TTC549 (cell line): ENCODE measurements around the gene DHX58.
"Not testable (repeated sequence)": the region's sequence is repeated elsewhere in the genome, so short reads cannot be mapped to it uniquely, and the experiment has no call there.

Source experiments
- FAIRE-seq: peaks from 2 replicates; lab custom pipeline; 2012; peaks lifted over from hg19 to GRCh38; lab: Jason Lieb, UNC

DHX58 gene

DNA sequence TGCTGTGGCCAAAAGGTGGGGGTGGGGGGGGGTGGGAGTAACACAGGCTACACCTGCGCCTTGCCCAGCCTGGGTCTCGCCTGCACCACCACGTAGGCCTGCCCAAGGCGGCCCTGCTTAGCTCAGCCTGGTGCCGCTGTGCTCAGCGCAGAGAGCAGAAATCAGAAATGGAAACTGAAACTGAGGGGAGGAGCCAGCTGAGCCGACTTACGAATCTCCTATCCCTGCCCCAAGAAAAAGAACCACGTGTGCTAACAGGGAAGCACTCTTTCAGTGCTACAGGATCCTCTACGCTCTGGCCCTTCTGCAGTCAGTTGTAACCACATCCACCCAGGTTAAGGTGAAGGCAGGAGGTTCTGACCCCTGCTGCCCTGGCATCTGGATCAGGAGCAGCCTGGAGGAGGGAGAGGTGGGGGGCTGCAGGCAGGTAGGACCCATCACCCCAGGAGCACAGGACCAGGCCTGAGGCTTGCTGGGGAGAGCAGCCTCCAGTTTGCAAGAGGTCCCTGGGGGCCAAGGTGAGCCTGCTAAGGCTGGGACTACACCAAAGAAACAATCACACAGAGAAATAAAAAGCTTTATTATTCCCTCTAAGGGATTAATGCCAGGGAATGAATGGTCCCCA lies at the start of gene DHX58:
TSS of gene DHX58 (minus strand) at position 163 of the 625 bp plus-strand sequence. CDS start 822 bp downstream, outside the sequence.
- FAIRE-seq = peak; percentile 60

DNA sequence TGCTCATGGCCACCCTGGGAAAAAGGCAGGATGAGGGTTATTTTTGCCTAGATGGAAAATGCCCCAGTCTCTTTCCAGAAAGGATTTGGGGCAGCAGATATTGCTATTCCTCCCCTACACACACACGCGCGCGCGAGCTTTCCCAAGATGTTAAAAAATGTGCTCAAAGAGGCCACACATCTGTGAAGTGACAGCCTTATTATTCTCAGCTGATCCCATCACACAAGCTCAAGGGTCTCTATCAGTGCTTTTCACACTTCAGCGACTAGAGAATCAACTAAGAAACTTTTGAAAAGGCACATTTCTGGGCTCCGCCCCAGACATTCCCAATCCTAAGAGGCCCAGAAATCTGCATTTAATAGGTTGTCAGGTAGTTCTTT lies 48.0 kb upstream of the DHX58 start:
- no peak for FAIRE-seq

DNA sequence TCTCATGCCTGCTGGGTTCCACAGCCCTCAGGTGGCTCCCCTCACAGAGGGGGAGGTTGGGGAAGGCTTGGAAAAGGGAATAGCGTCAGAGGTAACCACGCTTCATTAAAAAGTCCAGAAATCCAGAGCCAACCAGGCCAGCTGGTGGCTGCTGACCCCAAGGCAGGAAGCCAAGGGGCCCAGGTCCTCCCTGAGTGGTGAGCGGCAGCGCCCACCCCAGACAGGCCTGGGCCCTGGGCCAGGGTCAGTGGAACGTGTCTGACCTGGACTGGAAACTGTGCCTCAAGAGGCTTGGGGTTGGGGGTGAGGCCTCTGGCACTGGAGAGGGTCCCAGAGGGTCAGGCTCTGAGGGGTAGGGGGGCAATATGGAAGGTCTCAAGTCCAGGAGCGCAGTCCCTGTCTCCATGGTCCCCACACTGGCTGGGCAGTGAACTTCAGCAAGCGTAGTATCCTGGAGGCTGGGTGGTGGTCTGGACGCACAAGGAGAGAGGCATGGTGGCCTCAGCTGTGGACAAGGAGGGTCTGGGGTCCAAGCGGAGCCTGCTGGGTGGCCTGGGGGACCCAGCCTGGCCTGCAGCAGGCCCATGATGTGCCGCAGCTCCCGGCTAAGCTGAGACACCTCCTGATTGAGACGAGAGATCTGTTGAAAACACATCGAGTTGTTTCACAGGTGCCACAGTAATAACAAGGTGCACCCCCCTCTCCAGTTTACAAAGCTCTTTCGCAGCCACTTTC lies 47.4 kb upstream of the DHX58 start:
- no peak for FAIRE-seq

DNA sequence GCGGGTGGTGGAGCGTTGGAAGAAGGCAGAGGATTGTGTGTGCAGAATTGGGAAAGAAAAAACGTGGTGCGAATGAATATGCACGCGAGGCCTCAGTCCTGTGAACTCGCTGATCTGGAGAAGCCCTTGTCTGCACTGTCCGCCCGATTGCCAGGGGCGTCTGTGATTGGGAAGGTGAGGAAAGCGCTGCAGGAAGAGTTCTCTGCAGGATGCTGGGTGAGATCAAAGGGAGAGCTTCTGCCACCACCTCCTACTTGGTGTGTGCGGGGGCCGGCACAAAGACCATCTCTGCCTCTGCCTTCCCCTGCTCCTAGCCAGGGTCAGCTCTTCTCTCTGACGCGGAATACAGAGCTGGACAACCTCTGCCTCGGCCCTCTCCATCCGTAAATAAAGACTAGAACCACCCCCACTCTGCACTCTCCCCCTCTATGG lies 43.1 kb upstream of the DHX58 start:
- no peak for FAIRE-seq

DNA sequence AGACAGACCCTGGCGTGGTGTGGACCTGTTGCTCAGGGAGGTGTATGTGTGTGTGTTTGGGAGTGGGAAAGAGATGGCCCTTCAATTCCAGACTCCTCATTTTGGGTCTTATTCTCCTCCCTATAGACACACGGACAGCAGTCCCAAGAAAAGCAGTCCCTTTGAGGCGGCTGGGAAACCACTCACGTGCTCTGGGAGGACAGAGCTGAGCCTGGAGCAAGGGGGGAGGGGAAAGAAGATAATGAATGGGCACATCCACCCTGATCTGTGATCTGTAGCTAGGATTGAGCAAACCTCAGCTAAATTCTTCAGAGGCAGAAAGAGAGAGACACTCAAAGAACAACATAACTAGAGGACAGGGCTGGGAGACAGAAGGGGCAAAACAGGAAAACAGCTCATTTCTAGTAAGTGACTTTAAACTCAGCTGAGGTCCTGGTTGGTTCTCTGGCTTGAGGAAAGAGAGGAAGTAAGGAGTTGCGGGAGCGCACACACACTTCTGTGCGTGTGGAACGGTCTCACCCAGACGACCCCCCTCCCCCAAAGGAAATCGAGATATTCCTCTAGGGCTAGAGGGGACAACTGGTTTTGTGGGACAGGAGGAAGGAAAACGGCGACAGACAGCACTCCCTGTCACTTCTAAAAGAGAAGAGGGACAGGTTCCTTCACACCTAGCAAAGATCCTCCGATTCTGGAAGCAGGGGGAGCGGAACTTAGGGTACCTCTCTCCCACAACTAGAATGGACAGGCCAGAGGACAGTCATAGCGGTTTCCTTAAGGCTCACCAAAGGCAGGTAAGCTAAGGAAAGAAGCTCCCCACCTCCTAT lies 41.6 kb upstream of the DHX58 start:
- FAIRE-seq = no peak

DNA sequence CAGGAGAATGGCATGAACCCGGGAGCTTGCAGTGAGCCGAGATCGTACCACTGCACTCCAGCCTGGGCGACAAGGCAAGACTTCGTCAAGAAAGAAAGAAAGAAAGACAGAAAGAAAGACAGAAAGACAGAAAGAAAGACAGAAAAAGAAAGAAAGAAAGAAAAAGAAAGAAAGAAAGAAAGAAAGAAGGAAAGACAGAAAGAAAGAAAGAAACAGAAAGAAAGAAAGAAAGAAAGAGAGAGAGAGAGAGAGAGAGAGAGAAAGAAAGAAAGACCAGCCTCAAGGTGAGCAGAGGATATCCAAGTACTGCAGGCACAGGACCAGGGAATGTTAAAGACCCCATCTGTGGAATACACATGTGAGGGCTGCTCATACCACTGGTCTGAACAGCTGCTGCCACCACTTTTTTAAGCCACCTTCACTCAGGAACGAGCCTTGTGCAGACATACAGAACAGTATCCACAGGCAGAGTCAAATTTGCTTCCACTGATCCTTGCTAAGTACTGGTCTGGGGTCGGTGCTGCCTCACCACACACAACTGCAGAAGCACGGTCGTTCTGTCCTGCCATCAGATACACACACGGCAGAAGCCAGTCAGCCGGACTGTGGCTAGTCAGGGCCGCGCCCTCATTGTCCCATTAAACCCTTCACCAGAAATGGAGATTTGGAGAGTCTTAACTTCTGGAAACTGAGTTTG lies 34.5 kb upstream of the DHX58 start:
- no peak for FAIRE-seq

DNA sequence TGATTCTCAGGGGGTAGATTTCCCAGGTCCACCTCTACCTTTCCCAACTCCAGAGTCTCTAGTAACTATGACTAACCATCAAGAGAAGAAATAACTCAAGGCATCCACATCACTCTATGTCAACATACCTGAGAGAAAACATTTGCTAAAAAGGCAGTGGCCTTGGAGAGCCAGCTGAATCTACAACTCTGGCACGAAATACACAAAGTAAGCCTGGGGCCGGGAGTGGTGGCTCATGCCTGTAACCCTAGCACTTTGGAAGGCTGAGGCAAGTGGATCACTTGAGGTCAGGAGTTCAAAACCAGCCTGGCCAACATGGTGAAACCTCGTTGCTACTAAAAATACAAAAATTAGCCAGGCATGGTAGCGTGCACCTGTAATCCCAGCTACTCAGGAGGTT lies 30.6 kb upstream of the DHX58 start:
- FAIRE-seq = not testable (repeated sequence)

DNA sequence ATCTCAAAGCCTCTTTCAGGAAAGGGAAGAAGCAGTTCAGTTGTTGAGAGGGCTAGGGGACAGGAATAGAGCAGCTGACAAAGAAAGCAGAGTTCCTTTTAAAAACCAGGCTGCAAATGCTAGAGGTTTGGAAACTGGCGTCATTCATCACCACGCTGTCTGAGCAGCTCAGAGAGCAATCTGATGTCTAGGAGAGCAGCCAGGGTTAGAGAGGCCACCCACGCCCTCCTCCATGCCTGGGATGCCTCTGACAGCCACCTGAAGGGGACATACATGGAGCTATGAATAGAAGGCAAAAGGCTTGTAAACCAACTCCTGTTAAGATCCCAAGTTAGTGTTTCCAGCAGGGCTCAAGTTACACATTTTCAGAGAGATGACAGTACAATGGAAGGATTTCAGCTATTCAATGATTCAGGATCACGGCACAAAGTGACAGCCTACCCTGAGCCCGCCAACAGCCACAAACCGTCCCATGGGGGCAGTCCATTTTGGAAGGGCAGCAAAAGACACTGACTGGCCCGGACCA lies 29.9 kb upstream of the DHX58 start:
- FAIRE-seq = no peak

DNA sequence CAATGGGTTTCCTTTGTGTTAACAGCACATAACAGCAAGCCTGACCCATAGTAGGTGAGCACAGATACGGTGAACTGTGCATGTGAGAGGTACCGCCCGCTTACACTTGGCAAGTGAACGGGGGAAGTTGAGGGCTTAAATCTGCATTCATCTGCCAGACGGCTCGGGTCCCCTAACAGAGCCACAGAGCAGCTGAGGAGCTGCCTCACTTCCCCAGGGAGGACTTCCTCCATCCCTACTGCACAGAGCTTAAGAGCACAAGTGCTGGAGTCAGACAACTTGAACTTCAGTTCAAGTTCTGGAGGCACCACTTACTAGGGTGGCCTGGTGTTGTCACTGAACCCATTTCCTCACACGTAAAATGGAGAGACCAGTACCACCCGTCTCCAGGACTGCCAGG lies 28.9 kb upstream of the DHX58 start:
- FAIRE-seq = no peak

DNA sequence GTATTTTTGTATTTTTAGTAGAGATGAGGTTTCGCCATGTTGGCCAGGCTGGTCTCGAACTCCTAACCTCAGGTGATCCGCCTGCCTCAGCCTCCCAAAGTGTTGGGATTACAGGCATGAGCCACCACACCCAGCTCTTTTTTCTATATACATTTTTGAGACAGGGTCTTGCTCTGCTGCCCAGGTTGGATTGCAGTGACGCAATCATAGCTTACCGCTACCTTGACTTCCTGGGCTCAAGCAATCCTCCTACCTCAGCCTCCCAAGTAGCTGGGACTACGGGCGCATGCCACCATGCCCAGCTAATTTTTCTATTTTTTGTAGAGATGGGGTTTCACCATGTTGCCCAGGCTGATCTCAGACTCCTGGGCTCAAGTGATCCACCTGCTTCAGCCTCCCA lies 28.2 kb upstream of the DHX58 start:
- FAIRE-seq = not testable (repeated sequence)

DNA sequence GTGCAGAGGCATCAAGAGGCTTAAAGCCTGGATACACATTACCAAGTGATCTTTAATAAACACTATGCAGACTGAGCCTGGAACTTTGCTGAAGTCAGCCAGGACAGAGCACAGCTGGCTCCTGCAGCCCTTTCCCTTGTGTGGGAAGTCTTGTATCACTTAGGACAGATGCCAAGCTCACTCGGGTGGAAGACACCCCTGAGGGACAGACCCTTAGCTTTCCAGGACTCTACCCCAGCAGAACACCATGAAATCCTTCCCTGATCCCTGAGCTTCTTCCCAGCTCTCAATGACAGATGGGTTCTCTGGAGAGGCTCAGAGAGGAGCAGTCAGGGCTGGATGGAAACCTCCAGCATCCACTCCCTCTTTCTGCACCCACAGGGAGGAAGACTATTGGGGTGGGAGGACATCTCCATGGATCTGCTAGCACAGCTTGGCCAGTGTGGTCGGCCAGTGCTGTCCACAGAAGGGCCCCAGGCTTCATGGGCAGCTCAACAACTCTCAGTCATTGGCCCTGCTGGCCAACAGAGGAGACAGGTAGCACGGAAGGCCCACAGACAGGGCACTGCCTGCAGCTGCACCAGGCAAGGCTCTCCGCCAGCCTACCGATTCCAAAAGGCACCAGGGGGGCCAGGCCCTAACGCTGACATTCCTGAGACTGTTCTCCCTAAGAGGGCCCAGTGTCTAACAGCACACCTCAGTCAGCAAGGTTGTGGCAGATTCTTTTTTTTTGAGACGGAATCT lies 26.4 kb upstream of the DHX58 start:
- FAIRE-seq = no peak

DNA sequence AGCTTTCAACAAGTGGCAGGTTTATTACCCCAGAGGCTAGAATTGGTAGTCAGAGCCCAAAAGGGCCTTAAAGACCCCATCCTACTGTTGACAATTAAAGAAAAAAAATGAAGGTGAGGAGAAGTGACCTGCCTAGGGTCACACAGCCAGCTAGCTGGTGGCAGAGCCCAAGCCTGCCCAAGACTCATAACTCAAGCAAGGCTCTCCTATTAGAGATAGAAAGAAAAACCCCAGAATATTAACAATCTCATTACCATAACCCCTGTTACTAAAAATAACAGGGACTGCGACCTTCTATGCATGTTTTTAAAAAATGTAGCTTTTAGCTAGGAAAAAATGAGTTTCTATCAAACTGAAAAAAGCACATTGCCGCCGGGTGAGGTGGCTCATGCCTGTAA lies 24.1 kb upstream of the DHX58 start:
- no peak for FAIRE-seq

DNA sequence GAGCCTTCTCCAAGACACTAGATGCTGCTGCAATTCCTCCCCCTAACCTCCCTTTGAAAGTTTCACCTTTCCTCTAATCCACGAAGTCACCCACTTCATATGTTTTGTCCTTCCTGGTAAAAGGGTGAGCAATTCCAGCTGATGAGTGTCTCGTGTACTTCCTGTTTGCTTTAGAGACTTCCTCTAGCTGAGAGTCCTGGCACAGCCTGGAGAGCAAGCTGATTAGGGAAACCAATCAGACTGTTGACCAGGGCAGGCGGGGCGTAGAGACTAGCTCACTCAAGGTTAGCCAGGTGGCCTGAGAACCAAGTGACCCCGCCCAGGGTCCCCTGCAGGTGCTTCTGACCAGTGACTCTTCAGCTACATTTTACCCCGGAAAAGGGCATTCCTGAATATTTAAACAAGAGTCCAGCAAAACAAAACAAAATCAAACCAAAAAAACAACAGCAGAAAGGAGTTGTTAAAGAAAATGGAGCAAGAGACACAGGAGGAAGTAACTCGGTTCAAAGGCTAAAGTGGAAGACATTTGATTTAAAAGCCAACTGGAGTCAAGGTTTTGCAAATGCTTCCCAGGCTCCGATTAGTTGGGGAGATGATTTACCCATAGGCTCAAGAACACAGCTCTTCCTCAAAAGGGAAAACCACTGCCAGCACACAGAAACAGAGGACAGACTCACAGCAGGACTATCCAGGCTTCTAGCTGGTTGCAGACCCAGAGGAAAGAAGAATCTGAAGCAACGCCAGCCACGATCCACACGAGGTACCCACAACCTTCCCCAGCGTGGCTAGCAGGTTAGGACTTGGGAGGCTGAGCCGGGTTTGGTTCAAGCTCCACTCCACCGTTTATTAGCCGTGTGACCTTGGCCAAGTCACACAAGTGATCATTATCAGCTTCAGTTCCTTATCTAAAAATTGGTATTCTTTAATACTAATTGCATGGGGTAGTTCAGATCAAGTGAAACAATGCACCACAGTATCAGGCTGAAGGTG lies 23.4 kb upstream of the DHX58 start:
- FAIRE-seq = no peak

DNA sequence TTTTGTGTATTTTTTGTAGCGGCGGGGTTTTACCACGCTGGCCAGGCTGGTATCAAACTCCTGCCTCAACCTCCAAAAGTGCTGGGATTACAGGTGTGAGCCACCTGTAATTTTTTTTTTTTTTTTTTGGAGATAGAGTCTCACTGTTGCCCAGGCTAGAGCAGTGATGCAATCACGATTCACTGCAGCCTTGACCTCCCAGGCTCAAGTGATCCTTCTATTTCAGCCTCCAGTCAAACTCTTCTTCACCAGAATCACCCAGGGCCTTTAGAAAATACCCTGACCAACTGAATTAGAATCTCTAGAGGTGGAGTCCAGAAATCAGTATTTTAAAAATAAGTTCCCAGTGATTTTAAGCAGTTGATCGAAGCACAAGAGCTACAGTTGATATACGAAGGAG lies 22.6 kb upstream of the DHX58 start:
- FAIRE-seq = no peak

DNA sequence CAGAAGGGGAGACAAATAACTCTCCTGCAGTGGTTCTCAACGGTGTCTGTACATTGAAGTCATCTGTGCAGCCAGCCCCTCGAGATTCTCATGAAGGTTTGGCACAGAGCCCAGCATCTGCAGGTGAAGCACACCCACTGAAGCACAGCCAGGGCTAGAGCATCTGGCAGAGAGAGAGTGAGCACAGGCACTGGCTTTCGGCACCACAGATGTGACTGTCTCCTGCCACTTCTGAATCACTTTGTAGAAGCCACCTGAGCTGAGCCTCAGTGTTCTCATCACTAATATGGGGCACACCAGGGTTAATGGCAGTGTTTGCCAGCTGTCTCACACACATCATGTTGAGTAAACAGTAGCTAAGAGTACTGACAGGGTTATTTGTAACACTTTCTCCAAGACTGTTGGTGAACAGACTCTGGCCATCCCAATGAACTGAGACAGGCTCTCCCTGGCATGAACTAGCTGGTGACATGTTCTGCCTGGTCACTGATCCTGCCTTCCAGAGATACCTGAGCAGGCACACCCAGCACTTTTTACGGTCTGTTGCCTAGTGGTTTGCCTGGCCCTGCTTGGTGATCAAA lies 21.0 kb upstream of the DHX58 start:
- FAIRE-seq = no peak

DNA sequence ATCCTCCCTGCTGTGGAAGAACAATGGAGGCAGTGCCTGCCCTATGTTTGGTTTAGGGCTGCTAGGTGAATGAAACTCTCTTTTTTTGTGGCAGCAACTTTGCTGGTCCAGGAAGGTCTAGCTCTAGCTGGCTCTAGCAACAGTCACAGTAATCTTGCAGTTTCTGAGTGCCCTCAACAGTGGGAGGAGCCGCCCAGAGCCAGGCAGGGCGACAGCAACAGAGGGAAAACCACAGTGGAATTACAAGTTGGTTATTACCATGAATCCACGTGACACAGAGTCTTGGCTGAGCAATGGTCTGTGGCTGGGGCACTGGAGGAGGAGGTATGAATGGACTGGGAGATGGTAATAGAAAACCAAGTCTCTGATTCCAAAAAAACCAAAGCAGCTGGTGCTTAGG lies 20.4 kb upstream of the DHX58 start:
- no peak for FAIRE-seq

DNA sequence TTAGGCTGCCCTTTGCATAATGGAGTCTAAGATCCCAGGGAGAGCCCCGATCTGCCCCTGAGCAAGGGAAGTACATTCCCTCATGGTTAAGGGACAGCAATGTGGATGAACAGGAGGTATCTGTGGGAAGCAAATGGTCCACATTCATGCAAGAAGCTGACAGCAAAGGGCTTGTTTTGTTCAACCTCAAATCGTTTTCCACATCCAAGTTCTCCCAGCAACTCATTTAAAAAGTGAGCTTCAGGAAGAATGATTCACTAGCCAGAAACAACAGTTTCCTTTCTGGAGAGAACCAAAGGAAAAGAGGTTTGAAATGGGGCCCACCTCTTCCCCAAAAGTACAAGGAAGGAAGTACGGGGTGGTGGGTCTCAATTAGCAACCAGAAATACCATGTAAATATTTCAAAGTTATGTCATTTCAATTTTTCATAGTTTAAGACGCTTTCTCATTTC lies 19.5 kb upstream of the DHX58 start:
- no peak for FAIRE-seq

DNA sequence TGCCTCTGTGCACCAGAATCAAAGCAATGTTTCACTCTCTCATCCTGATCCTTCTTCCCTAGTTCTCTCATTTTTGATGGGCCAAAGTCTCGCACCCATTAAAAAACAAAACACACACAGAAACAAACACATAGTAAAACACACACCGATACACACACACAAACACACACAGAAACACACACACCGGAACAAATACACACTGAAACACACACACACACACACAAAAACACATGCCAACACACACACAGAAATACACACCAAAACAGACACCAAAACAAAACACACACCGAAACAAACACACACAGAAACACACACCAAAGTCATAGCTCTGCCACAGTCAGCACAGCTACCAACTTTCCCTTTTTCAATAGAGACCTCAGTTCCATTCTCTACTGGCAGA lies 18.7 kb upstream of the DHX58 start:
- no peak for FAIRE-seq

DNA sequence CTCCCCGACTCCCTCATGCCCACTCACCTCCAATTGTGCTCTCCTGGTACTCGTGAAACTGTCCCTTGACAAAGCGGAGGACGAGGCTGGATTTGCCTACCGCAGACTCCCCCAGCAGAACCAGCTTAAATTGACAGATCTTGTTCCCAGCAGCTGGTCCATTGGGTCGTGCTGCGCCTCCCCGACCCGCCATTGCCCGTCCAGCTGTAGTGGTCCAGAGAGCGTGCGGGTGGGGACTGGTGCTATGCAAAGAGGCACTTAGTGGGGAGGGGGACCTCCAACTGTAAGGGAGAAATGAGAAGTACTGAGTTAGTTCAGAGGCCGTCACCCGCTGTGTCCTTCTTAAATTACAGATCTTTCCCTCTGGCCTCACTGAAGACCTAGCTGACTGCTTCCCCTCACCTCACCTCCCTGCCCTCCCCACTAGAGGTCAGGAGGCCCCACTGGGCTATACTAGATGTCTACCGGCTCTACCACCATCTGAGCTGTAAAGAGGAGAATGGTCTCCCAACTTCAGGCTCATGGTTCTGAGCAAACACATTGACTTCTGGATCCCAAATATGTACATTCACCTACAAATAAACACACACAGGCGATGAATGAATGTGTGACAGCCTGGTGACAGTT lies 17.9 kb upstream of the DHX58 start:
- FAIRE-seq = no peak
